RCC 7860 (cell line): ENCODE measurements around the gene XPOT.

ENCODE experiments used
- DNase-seq: peaks from one replicate; pipeline ENCODE4 v3.0.0-alpha.2; 2015; ENCODE audit warnings: low spot score
- FAIRE-seq: peaks from 2 replicates; lab custom pipeline; 2012; peaks lifted over from hg19 to GRCh38; lab: Jason Lieb, UNC

XPOT gene

GRCh38 chr12:64419696-64420095, 15.5 kb downstream of the XPOT start:
- no peak for DNase-seq

GRCh38 chr12:64427988-64428387, 23.8 kb downstream of the XPOT start:
- DNase-seq, result no peak
- no peak for FAIRE-seq

More at GRCh38 chr12:64419696-64420095, 15.5 kb downstream of the XPOT start:
- no peak for FAIRE-seq

GRCh38 chr12:64428956-64429355, 24.8 kb downstream of the XPOT start:
- no peak for DNase-seq

GRCh38 chr12:64430886-64431285, 26.7 kb downstream of the XPOT start:
- FAIRE-seq (no peak), DNase-seq (no peak)

More at GRCh38 chr12:64428956-64429355, 24.8 kb downstream of the XPOT start:
- FAIRE-seq, result no peak

GRCh38 chr12:64431791-64432190, 27.6 kb downstream of the XPOT start:
- no peak for DNase-seq
- FAIRE-seq, result no peak

- DNase-seq, result no peak
- FAIRE-seq, result no peak
These were observed 29.7 kb downstream of the XPOT start for GRCh38 chr12:64433915-64434314.

GRCh38 chr12:64440100-64440499, 35.9 kb downstream of the XPOT start:
- no peak for FAIRE-seq

GRCh38 chr12:64445490-64445889, 41.3 kb downstream of the XPOT start:
- FAIRE-seq (no peak), DNase-seq (no peak)

More at GRCh38 chr12:64440100-64440499, 35.9 kb downstream of the XPOT start:
- DNase-seq, result no peak

GRCh38 chr12:64446295-64446694, 42.1 kb downstream of the XPOT start:
- FAIRE-seq, result no peak
- DNase-seq, result no peak

- FAIRE-seq (no peak), DNase-seq (no peak)
These were observed 46.0 kb downstream of the XPOT start for GRCh38 chr12:64450057-64450640.

GRCh38 chr12:64450711-64451486, 46.7 kb downstream of the XPOT start:
- FAIRE-seq (no peak), DNase-seq (peak; percentile 17)

- peak; percentile 67 for DNase-seq
- FAIRE-seq, result no peak
These were observed 47.7 kb downstream of the XPOT start, which contains the start of gene TBK1 for GRCh38 chr12:64451687-64452558. TBK1 (plus strand) TSS chr12:64452120; CDS start chr12:64455871, 3,751 bp downstream.

- FAIRE-seq, result no peak
- DNase-seq, result peak; percentile 60
These were observed 48.6 kb downstream of the XPOT start for GRCh38 chr12:64452559-64453329.

GRCh38 chr12:64455506-64455905, 51.3 kb downstream of the XPOT start:
- FAIRE-seq (no peak), DNase-seq (no peak)

GRCh38 chr12:64456119-64456518, 51.9 kb downstream of the XPOT start:
- DNase-seq (no peak), FAIRE-seq (no peak)

- FAIRE-seq (no peak), DNase-seq (no peak)
These were observed 52.8 kb downstream of the XPOT start for GRCh38 chr12:64457032-64457431.

- FAIRE-seq, result no peak
- no peak for DNase-seq
These were observed 53.3 kb downstream of the XPOT start for GRCh38 chr12:64457466-64457865.

- FAIRE-seq (no peak), DNase-seq (no peak)
These were observed 53.7 kb downstream of the XPOT start for GRCh38 chr12:64457923-64458322.

GRCh38 chr12:64459394-64459891, 55.3 kb downstream of the XPOT start:
- no peak for FAIRE-seq
- DNase-seq, result no peak
